GM12872 (cell line): Measurements from ENCODE around the gene TFCP2.

Experiments
- CTCF ChIP-seq: IDR thresholded peaks from 3 replicates; pipeline ENCODE4 v1.5.1; 2011; ENCODE audit warnings: low read depth, mild to moderate bottlenecking, low read length, moderate library complexity; ENCODE audit not compliant: insufficient read depth

The TFCP2 gene

GRCh38 chr12:51163795-51164194 is 9.1 kb downstream of the TFCP2 start:
- no peak for TF ChIP-seq CTCF

DNA sequence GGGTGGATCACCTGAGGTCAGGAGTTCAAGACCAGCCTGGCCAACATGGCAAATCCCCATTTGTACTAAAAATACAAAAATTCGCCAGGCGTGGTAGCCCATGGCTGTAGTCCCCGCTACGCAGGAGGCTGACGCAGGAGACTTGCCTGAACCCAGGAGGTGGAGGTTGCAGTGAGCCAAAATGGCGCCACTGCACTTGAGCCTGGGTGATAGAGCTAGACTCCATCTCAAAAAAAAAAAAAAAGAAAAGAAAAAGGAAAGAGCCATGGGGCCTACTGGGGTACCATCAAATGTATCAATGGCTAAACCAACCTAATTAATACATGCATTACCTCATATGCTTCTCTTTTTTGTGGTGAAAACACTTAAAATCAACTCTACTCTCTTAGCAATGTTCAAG is 10.7 kb downstream of the TFCP2 start:
- no peak for TF ChIP-seq CTCF

GRCh38 chr12:51160814-51161459 is 12.0 kb downstream of the TFCP2 start:
- no peak for TF ChIP-seq CTCF

DNA sequence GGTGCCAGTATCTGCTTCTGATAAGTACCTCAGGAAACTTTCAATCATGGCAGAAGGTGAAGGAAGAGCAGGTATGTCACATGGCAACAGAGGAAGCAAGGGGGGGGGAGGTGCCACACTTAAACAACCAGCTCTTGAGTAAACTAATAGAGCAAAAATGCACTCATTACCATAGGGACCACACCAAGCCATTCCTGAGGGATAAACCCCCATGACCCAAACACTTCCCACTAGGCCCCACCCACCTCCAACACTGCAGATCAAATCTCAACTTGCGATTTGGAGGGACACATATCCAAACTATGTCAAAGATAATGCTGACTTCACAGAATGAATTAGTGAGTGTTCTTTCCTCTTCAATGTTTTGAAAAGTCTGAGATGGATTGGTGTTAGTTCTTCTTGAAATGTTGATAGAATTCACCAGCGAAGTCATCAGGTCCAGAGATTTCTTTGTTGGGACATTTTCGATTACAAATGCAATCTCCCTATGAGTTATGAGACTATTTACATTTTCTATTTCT is 16.6 kb downstream of the TFCP2 start:
- no peak for TF ChIP-seq CTCF

GRCh38 chr12:51152953-51153352 is 20.0 kb downstream of the TFCP2 start:
- TF ChIP-seq CTCF: no peak

- no peak for TF ChIP-seq CTCF
Observed at GRCh38 chr12:51150777-51151176, 22.2 kb downstream of the TFCP2 start.

GRCh38 chr12:51147309-51147708 is 25.6 kb downstream of the TFCP2 start:
- no peak for TF ChIP-seq CTCF
